Prostate gland (tissue), 2 donors: Measurements from ENCODE around the gene FNBP1L. TPM values are rescaled to one million over a fixed set of nuclear protein-coding genes. Genes with fewer than 3 reads are reported as not detected.

Experiments used
- DNase-seq: peaks from one replicate; pipeline ENCODE4 v3.0.0-alpha.2; 2019; ENCODE audit warnings: low spot score
- H3K27ac ChIP-seq, 2 donors: fragments of 200-600 bp; sonication (generic); 2 replicates each; pipeline ENCODE4 v1.5.1; 2017 to 2019
- H3K27me3 ChIP-seq: fragments of 200-600 bp; sonication (generic); replicated peaks from 2 replicates; pipeline ENCODE4 v1.5.1; 2019; ENCODE audit not compliant: insufficient read depth
- H3K36me3 ChIP-seq, 2 donors: fragments of 200-600 bp; sonication (generic); 1 replicate in 1 of 2; 2 replicates in 1 of 2; pipeline versions ENCODE4 v1.5.1 to v1.8.1; 2017 to 2019
- H3K4me1 ChIP-seq: fragments of 200-600 bp; sonication (generic); replicated peaks from 2 replicates; pipeline ENCODE4 v1.5.1; 2019
- H3K4me3 ChIP-seq, 2 donors: fragments of 200-600 bp; sonication (generic); 2 replicates each; pipeline ENCODE4 v1.5.1; 2017 to 2019
- H3K9me3 ChIP-seq: fragments of 200-600 bp; sonication (generic); 2 replicates; pipeline ENCODE4 v1.5.1; 2017
- POLR2A ChIP-seq: fragments of 450-650 bp; IDR thresholded peaks from one replicate; pipeline ENCODE4 v1.6.1; 2016; ENCODE audit warnings: antibody characterized with exemption, mild to moderate bottlenecking
- POLR2AphosphoS5 ChIP-seq: sonication (generic); formaldehyde crosslinking; IDR thresholded peaks from one replicate; pipeline ENCODE4 v1.6.1; 2017; ENCODE audit warnings: antibody characterized with exemption
- WGBS: methylation state at CpG from one replicate; pipeline ENCODE4 v1.1.5; 2018; 5-methylcytosine and 5-hydroxymethylcytosine counted together
- intact Hi-C: fragments of 100-400 bp; cut with DNase I; formaldehyde crosslinking; loops from one replicate; pipeline ENCODE4 v1.14.2; 2022
- total RNA-seq, 2 donors: library from RNA; depleted of rRNA; stranded (reverse); fragments of >200 nt; gene quantifications; one replicate each; pipeline ENCODE4 v1.1.0, GENCODE V29; 2016
- TF ChIP-seq, protein P1 (sequence below), 4 experiments: fragments of 200-600 bp in 2 of 4; fragments of 450-650 bp in 2 of 4; sonication (generic) in 2 of 4; IDR thresholded peaks; 1 replicate in 3 of 4; 2 replicates in 1 of 4; pipeline ENCODE4 v1.5.1; 2016 to 2019; ENCODE audit warnings: antibody characterized with exemption in 4 of 4, mild to moderate bottlenecking in 2 of 4, moderate library complexity in 2 of 4

FNBP1L gene
- total RNA-seq, 2 donors from 2014 or later = 41.1 to 49.7 TPM

DNA sequence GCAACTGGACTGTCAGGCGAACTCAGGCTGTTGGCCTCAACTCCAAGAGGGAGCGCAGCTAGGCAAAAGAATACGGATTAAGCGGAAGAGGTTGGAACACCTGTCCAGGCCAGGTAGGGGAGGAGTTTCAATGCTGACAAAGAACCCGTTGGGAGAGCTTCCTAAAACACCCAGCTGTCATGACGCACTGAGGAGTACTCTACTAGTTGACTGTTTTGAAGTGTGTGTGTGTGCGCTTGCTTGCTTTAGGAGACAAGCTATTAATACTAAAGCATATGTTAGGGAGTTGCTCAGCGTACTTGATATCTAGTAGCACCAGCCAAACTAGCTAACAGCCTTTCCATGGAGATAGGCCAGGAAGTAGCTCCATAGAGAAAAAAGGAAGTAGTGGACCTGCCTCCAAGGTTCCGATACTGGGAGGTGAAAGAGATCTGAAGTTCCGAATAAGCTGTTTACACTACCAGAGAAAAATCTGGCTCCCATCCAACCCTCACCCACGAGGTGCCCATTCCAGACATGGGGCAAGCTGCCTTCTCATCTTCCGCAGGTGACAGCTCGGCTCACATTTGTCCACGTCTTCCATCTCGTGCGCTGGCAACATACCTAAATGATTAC, 974 bp upstream of the FNBP1L start:
- WGBS = 22% methylated on average over 16 of the region's 16 CpGs

DNA sequence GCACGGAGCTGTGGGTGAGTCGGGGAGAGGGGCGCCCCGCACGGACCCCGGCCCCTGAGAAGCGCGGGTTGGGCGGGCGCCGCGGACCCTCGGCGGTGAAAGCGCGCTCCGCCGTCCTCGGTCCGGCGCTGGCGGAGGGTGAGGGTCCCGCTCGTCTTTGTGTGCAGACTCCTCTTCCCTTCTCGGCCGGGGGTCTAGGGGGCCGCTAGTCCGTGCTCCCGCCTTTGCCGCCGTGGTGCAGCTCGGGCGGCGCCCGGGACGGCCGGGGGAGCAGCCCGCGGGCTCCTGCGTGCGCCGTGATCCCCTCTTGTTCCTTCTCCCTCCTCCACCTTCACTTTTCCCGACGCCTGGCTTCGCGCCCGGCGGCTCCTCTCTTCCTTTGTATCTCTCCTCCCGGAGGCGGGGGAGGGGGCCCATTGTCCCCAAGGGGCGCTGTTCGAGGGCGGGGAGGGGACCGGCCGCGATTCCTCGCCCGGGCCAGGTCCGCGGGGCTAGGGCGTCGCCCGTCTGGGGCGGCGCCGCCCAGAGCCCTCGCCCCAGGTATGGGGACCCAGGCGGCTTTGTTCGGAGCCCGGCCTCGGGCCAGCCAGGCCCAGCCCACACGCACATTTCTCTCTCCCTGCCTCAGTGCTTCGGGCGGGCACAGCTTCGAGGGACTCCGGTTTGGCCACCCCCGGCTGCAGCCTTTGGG, 519 bp downstream of the FNBP1L start:
- DNase-seq = peak; percentile 45
- Histone ChIP-seq H3K27ac (peak overlapping the region; percentile 88 to 92), H3K4me3 (peak overlapping the region; percentile 72 to 96), H3K4me1 (no peaks in the 10 kb centered on the region), H3K9me3 (no peaks in the 10 kb centered on the region), H3K27me3 (no peaks in the 10 kb centered on the region), H3K36me3 (no peaks in the 10 kb centered on the region)
- intact Hi-C loops = loop anchor here (5.0 to 10.0 kb wide), 2 partner anchors 164 to 236 kb away; partner anchors contain the start of gene BCAR3
- TF ChIP-seq POLR2AphosphoS5 = no peak
- TF ChIP-seq, protein P1, sequence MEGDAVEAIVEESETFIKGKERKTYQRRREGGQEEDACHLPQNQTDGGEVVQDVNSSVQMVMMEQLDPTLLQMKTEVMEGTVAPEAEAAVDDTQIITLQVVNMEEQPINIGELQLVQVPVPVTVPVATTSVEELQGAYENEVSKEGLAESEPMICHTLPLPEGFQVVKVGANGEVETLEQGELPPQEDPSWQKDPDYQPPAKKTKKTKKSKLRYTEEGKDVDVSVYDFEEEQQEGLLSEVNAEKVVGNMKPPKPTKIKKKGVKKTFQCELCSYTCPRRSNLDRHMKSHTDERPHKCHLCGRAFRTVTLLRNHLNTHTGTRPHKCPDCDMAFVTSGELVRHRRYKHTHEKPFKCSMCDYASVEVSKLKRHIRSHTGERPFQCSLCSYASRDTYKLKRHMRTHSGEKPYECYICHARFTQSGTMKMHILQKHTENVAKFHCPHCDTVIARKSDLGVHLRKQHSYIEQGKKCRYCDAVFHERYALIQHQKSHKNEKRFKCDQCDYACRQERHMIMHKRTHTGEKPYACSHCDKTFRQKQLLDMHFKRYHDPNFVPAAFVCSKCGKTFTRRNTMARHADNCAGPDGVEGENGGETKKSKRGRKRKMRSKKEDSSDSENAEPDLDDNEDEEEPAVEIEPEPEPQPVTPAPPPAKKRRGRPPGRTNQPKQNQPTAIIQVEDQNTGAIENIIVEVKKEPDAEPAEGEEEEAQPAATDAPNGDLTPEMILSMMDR (IDR thresholded peaks at IDR 0.05) = peak in 1 of 4 experiments; percentile 14
- under 1% methylated on average over 42 of the region's 77 CpGs for WGBS

More for the DNA sequence above, 974 bp upstream of the FNBP1L start:
- peak; percentile 31 for TF ChIP-seq POLR2AphosphoS5
- TF ChIP-seq, protein P1 (IDR thresholded peaks at IDR 0.05) = no peak
- TF ChIP-seq POLR2A = peak; percentile 36
- no peaks in the 10 kb centered on the region for H3K27me3 ChIP-seq
- peak overlapping the region; percentile 72 to 96 for H3K4me3 ChIP-seq
- no peaks in the 10 kb centered on the region for H3K9me3 ChIP-seq
- intact Hi-C loops = loop anchor here (5.0 to 10.0 kb wide), 2 partner anchors 165 to 238 kb away; partner anchors contain the start of gene BCAR3
- H3K4me1 ChIP-seq = no peaks in the 10 kb centered on the region
- peak; percentile 65 for DNase-seq
- no peaks in the 10 kb centered on the region for H3K36me3 ChIP-seq
- H3K27ac ChIP-seq = peak overlapping the region; percentile 88 to 92

DNA sequence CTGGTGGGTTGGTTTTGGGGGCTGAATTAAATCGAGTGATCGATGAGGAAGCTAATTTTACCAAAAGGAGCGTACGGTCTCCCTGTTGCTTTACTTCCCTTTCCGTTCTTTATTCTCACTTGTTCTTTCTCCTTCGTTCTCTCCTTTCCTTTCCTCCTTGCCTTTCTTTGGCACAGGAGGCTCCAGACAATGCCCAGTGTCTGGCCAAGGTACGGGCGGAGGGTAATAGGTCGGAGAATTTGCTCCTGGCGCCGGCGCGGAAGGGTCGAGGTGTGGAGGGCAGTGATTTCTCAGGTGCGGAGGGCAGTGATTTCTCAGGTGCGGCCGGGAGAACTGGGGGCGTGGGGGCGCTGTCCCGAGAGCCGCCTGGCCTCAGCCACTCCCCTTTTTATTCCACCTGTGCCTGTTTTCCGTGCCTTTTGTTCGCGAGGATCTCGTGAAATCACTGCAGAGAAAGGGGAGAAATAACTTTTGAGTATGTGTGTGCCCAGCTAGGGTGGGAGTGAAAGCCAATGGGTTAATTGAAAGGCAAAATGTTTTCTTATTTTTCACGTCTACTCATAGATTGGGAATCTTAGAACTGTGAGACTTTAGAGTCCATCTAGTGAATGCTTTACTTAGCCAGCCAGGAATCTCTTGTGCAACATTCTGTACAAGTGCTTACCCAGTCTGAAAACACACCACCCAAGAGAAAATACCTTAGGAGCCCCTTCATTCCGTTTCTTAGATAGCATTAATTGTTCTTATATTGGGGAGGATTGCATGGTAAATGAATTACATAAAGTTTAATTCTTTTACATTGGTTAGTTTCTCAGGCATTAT, 1.3 kb downstream of the FNBP1L start:
- Histone ChIP-seq H3K9me3 (no peaks in the 10 kb centered on the region), H3K4me3 (peak overlapping the region; percentile 72 to 96), H3K27ac (peak overlapping the region; percentile 88 to 92), H3K4me1 (no peaks in the 10 kb centered on the region), H3K27me3 (no peaks in the 10 kb centered on the region), H3K36me3 (no peaks in the 10 kb centered on the region)
- intact Hi-C loops = loop anchor here (5.0 to 10.0 kb wide), 2 partner anchors 163 to 236 kb away; partner anchors contain the start of gene BCAR3
- TF ChIP-seq, protein P1 (IDR thresholded peaks at IDR 0.05) = peak in 1 of 4 experiments; percentile 11
- TF ChIP-seq POLR2A (peak; percentile 33), POLR2AphosphoS5 (no peak)
- peak; percentile 33 for DNase-seq
- under 1% methylated on average over 27 of the region's 27 CpGs for WGBS

DNA sequence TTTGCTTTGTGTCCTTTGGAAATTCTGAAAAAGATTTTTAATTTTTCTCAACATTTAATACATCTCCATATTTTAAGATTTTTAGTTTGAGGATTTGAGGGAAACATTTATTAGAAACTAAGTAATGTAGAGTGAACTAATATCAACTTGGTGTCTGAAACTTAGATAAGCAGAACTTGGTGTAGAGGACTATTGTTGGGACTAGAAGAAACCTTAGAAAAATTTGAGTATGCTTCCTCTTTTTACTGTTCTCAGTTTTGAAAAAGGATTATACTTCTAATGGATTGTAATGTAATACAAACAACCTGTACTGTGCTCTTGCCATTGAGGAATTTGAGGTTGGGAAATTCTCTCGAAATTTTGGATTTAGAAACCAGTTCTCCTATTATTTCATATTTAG, 2.4 kb downstream of the FNBP1L start:
- H3K27ac ChIP-seq = no peak overlapping the region
- no peak for DNase-seq
- H3K27me3 ChIP-seq = no peaks in the 10 kb centered on the region
- H3K4me3 ChIP-seq = no peak overlapping the region
- H3K9me3 ChIP-seq = no peaks in the 10 kb centered on the region
- no peaks in the 10 kb centered on the region for H3K4me1 ChIP-seq
- WGBS = 43% methylated on average over 1 of the region's 1 CpG
- TF ChIP-seq POLR2AphosphoS5 (no peak), POLR2A (no peak)
- TF ChIP-seq, protein P1 (IDR thresholded peaks at IDR 0.05) = no peak
- intact Hi-C loops = no loop called here
- no peaks in the 10 kb centered on the region for H3K36me3 ChIP-seq
